Neural progenitor cell (in vitro differentiated cells): ENCODE measurements around the gene LCORL.

Experiments used
- EZH2 ChIP-seq: fragments of 200-600 bp; sonication (generic); IDR thresholded peaks from 2 replicates; pipeline ENCODE4 v1.6.1; 2017; ENCODE audit warnings: antibody characterized with exemption, mild to moderate bottlenecking, moderate library complexity
- TF ChIP-seq, protein P1 (sequence below): fragments of 200-600 bp; sonication (generic); IDR thresholded peaks from 2 replicates; pipeline ENCODE4 v1.5.1; 2017; ENCODE audit warnings: antibody characterized with exemption, mild to moderate bottlenecking

DNA sequence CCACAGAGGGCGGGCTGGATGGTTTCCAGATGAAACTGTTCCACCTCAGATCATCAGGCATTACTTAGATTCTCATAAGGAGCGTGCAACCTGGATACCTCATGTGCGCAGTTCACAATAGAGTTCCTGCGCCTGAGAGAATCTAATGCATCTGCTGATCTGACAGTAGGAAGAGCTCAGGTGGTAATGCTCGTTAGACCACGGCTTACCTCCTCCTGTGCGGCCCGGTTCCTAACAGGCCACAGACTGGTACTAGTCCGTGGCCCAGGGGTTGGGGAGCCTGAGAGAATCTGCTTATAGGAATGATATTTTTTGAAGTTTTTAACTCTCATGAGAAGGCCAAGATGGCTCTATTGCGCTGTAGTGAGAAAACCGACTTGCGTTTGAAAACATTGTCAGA is 205.4 kb downstream of the LCORL start:
- TF ChIP-seq, protein P1, sequence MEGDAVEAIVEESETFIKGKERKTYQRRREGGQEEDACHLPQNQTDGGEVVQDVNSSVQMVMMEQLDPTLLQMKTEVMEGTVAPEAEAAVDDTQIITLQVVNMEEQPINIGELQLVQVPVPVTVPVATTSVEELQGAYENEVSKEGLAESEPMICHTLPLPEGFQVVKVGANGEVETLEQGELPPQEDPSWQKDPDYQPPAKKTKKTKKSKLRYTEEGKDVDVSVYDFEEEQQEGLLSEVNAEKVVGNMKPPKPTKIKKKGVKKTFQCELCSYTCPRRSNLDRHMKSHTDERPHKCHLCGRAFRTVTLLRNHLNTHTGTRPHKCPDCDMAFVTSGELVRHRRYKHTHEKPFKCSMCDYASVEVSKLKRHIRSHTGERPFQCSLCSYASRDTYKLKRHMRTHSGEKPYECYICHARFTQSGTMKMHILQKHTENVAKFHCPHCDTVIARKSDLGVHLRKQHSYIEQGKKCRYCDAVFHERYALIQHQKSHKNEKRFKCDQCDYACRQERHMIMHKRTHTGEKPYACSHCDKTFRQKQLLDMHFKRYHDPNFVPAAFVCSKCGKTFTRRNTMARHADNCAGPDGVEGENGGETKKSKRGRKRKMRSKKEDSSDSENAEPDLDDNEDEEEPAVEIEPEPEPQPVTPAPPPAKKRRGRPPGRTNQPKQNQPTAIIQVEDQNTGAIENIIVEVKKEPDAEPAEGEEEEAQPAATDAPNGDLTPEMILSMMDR: no peak
- TF ChIP-seq EZH2: no peak
